DMS79 treated with DMSO at 0.1 percent for 48 hours (cell line): ENCODE data around the gene NOLC1.

Source experiments
- DNase-seq: peaks from one replicate; lab custom pipeline; 2025; lab: John Stamatoyannopoulos, UW

The NOLC1 gene

GRCh38 chr10:102121739-102122372 is 30.3 kb upstream of the NOLC1 start:
- DNase-seq = peak; percentile 51

GRCh38 chr10:102122450-102122849 is 29.7 kb upstream of the NOLC1 start:
- DNase-seq = no peak

DNA sequence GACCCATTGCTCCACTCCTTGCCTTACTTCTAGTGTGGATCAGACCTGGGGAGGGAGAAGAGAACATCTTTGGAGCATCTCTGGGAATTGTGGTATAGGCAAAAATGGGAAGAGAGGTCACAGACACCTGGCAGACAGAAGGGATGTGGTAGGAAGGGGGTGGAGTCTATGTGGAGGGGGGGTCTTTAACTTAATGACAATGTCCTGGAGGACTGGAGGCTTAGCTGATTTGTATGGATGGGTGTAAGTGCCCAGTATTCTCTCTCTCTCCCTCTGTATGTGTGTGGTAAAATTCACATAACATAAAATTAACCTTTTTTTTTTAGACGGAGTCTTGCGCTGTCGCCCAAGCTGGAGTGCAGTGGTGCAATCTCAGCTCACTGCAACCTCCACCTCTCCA is 29.0 kb upstream of the NOLC1 start:
- DNase-seq = no peak

- no peak for DNase-seq
Measured at GRCh38 chr10:102131286-102132170, 20.7 kb upstream of the NOLC1 start.

DNA sequence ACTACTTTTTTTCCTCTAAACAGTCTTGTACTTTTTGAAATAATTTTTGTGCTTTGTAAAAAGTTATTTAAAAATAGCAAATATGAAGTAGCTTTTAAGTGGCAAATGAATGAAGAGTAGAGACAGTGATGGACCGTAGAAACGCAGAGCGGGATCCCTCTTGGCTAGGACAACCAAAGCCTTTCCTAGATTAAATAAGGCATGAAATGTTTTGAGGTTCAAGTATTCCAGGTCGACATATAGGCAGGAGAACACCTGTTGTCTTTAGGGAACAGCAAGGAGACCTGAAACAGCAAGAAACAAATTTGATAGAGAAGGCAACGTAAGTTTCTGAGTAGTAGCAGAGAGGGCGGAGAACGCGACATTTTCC is 20.0 kb upstream of the NOLC1 start:
- DNase-seq = no peak

DNA sequence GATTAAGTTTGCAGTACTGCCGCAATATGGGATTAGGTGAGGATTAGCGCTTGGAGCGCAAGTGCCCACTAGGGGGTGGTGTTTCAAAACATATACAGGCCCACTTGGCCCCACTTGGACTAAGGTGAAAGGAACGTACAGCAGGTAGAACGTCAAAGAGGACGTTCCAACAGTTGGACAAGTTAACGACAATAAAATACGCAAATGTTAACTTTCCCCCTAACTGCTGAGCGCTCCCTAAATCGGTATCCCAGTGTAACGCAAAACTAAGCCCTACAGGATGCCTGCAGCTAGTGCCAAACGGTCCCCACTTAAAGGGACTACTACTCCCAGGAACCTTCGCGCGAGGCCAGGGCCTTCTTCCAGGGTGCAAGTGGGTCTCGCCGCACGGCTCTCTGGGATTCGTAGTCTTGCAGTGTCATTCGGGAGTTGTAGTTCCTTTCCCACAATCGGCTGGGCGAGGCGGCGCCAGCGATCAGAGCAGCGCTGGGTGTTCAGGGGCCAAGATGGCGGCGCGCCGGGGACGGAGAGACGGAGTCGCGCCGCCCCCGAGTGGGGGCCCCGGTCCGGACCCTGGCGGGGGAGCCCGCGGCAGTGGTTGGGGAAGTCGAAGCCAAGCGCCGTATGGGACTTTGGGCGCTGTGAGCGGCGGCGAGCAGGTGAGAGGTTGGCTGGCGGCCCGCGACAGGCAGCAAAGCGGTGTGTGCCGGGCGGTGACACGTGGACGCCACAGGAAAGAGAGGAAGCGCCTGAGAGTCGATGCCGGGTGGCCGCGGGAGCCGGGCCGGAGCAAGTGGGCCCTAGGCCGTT is 19.4 kb upstream of the NOLC1 start, which contains the start of gene PPRC1:
Gene PPRC1, plus strand, starts transcription at position 478 of the 810 bp plus-strand sequence. Its CDS starts 29 bp downstream, at position 507.
- DNase-seq = peak; percentile 91

- DNase-seq = peak; percentile 3
Measured at GRCh38 chr10:102133373-102134195, 18.6 kb upstream of the NOLC1 start.

- no peak for DNase-seq
Measured at GRCh38 chr10:102134416-102134815, 17.8 kb upstream of the NOLC1 start.

DNA sequence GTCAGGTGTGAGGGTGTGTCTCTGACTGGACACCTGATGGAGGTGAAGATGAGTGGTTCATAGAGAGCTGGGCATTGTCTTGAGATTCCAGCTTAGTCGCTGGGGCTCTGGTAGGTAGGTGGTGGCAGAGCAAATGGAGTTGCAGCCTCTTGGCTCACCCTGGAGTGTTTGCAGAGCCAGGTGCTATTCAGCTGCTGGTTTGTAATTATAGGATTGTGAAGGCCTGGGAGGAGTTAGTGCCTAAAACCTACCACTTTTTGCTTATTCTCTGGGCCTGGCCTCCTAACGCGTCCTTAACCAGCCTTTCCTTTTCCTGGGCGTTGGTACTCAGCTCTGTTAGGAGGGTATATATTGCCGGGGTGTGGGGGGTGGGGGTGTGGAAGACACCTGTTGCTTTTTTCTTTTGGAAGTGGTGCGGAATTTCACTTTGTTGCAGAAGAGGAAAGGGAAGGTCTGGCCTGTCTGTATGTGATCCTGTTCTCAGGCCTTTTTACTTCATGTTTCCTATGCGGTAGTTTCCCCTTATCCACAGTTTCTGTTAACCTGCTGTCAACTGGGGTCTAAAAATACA is 16.1 kb upstream of the NOLC1 start:
- peak; percentile 18 for DNase-seq

GRCh38 chr10:102139281-102140110 is 12.7 kb upstream of the NOLC1 start:
- no peak for DNase-seq

DNA sequence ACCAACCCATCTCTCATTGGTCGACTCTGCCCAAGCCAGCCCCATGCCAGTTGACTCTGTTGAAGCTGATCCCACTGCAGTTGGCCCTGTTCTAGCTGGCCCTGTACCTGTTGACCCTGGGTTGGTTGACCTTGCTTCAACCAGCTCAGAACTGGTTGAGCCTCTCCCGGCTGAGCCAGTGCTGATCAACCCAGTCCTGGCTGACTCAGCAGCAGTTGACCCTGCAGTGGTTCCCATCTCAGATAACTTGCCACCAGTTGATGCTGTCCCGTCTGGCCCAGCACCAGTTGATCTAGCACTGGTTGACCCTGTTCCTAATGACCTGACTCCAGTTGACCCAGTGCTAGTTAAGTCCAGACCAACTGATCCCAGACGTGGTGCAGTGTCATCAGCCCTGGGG is 12.0 kb upstream of the NOLC1 start:
- DNase-seq = no peak

GRCh38 chr10:102140913-102141540 is 11.2 kb upstream of the NOLC1 start:
- no peak for DNase-seq

DNA sequence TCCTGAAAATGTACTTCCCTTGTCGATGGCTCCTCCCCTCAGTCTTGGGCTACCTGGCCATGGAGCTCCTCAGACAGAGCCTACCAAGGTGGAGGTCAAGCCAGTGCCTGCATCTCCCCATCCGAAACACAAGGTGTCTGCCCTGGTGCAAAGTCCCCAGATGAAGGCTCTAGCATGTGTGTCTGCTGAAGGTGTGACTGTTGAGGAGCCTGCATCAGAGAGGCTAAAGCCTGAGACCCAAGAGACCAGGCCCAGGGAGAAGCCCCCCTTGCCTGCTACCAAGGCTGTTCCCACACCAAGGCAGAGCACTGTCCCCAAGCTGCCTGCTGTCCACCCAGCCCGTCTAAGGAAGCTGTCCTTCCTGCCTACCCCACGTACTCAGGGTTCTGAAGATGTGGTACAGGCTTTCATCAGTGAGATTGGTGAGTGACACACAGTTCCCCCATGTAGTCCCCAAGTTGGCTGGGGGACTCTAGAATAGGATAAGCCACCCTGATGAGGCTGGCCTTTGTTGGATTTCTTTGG is 10.5 kb upstream of the NOLC1 start:
- no peak for DNase-seq

DNA sequence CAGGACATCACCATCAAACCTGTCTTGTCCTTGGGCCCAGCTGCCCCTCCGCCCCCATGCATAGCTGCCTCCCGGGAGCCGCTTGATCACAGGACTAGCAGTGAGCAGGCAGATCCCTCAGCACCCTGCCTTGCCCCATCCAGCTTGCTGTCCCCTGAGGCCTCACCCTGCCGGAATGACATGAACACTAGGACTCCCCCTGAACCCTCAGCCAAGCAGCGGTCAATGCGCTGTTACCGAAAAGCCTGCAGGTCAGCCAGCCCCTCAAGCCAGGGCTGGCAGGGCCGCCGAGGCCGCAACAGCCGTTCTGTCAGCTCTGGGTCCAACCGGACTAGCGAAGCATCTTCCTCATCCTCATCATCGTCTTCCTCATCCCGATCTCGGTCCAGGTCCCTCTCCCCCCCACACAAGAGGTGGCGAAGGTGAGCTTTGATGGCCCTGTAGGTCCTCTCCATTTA is 5.2 kb upstream of the NOLC1 start:
- no peak for DNase-seq

DNA sequence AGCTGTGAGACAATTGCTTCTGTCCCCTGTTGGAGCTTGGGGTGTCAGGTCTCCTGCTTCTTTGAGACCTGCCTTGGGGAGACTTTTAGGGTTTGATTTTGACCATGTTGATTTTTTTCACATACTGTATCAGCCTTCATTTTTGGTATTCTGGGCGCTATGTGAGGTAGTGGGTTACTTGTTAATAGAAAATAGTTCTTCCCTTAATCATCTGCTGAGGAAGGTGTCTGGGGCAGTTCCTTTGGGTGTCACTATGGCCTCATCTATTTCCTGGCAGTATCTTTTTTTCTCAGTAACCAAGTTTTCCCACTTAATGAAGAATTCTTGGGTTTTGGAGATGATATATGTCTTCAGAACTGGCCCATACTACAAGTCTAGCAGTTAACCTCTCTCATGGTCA is 4.6 kb upstream of the NOLC1 start:
- DNase-seq = no peak

DNA sequence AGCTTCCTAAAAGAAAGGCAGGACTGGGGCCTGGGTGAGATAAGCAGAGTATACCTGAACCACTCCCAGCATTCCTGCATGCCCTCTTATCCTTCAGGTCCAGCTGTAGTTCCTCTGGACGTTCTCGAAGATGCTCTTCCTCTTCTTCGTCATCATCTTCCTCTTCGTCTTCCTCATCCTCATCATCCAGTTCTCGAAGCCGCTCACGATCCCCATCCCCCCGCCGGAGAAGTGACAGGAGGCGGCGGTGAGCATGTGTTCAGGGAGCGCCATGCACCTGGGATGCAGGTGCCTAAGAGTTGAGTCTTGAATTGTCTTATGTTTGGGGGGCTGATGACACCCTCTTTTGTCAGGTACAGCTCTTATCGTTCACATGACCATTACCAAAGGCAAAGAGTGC is 3.9 kb upstream of the NOLC1 start:
- no peak for DNase-seq

- DNase-seq = no peak
Measured at GRCh38 chr10:102150970-102151773, 1.0 kb upstream of the NOLC1 start.

DNA sequence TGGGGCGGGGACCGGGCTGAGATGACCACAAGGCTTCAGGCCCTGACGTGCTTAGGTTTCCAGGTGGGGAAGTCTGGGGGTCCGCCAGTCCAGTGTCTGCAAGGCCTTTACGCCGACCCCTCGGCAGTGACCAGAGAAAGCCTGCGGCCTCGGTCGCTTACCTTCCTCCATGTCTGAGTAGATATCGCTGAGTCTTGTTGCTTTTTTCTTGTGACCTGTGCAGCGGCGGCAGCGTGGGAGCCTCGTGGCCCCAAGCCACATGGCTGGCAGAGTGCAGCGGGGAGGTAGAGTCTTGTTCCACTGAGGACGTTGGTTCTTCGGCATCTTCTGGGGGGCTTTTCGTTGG is 329 bp downstream of the NOLC1 start:
- DNase-seq = no peak

DNA sequence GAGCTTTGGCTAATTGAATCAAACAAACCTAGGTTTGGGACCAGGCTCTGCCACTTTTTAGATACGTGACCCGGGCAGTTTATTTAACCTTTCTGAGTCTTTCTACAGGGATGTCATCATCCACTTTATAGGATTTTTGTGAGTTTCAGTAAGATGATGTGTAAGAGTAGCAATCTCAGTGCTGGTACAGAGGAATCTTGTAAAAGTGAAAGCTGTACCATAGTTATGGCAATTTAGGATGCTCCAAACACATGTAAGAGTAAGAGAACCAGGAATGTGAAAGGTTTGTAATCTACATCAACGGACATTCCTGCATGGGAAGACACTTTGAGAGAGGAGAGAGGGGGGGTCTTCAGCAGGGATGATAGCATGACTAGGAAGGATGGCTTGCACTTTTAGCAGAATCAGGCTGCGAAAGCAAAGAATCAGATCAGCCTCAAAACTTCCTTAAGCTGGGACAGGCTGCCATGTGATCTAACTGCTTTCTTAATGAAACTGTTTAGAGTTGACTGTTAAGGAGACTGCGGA is 968 bp downstream of the NOLC1 start:
- no peak for DNase-seq
